Muscle of leg (tissue), 11 donors: ENCODE data around the gene SLC6A6. TPM values are rescaled to one million over a fixed set of nuclear protein-coding genes. Genes with fewer than 3 reads are reported as not detected.

Experiments
- DNase-seq: peaks from one replicate; pipeline ENCODE4 v3.0.0; 2013
- H3K27ac ChIP-seq: one replicate; pipeline ENCODE4 v1.5.1; 2013; ENCODE audit warnings: mild to moderate bottlenecking, low read length, control low read depth
- H3K27me3 ChIP-seq: one replicate; pipeline ENCODE4 v1.6.1; 2013; ENCODE audit warnings: low read length; ENCODE audit not compliant: control insufficient read depth, insufficient read depth
- H3K36me3 ChIP-seq: one replicate; pipeline ENCODE4 v1.6.1; 2013; ENCODE audit warnings: low read length; ENCODE audit not compliant: control insufficient read depth, insufficient read depth
- H3K4me1 ChIP-seq: one replicate; pipeline ENCODE4 v1.6.1; 2013; ENCODE audit warnings: low read length; ENCODE audit not compliant: control insufficient read depth, insufficient read depth
- H3K4me3 ChIP-seq: one replicate; pipeline ENCODE4 v1.5.1; 2013; ENCODE audit warnings: low read length, control low read depth
- H3K9me3 ChIP-seq: replicated peaks from 2 replicates; pipeline ENCODE4 v1.6.1; 2013; ENCODE audit warnings: low read depth, low read length; ENCODE audit not compliant: control insufficient read depth
- WGBS: methylation state at CpG from one replicate; pipeline ENCODE4 v1.1.5; 2013; ENCODE audit warnings: missing lambda C conversion rate; ENCODE audit not compliant: insufficient coverage; 5-methylcytosine and 5-hydroxymethylcytosine counted together
- polyA plus RNA-seq, 8 donors: library from polyadenylated mRNA; unstranded; fragments of 120-200 nt; gene quantifications; one replicate each; pipeline versions ENCODE4 v1.2.1 to v1.2.3, GENCODE V29; 2013; ENCODE audit warnings: inconsistent platforms in 1 of 8, low replicate concordance in 1 of 8; ENCODE audit not compliant: insufficient read length in 8 of 8, insufficient read depth in 1 of 8
- total RNA-seq: library from RNA; stranded (reverse); fragments of 120-200 nt; gene quantifications from one replicate; pipeline ENCODE4 v1.2.4, GENCODE V29; 2013

The SLC6A6 gene
- total and polyA plus RNA-seq, 9 donors: 2.6 to 4.7 (median 4.0) TPM

GRCh38 chr3:14379843-14380242 lies 22.6 kb upstream of the SLC6A6 start:
- DNase-seq: peak; percentile 61
- Histone ChIP-seq H3K27me3 (peaks cover 9% of the 10 kb centered on the region), H3K36me3 (no peaks in the 10 kb centered on the region), H3K4me1 (peaks cover 16% of the 10 kb centered on the region), H3K9me3 (no peaks in the 10 kb centered on the region), H3K4me3 (no peak overlapping the region), H3K27ac (no peak overlapping the region)
- 84% methylated on average over 8 of the region's 10 CpGs for WGBS

GRCh38 chr3:14386254-14386653 lies 16.2 kb upstream of the SLC6A6 start:
- H3K4me3 ChIP-seq: no peak overlapping the region

GRCh38 chr3:14388201-14388600 lies 14.2 kb upstream of the SLC6A6 start:
- WGBS: 48% methylated on average over 2 of the region's 5 CpGs
- peak; percentile 42 for DNase-seq

More at GRCh38 chr3:14386254-14386653, 16.2 kb upstream of the SLC6A6 start:
- Histone ChIP-seq H3K27me3 (peaks cover 19% of the 10 kb centered on the region), H3K27ac (no peak overlapping the region), H3K36me3 (no peaks in the 10 kb centered on the region), H3K9me3 (no peaks in the 10 kb centered on the region), H3K4me1 (peaks cover 22% of the 10 kb centered on the region)
- 60% methylated on average over 7 of the region's 9 CpGs for WGBS
- no peak for DNase-seq

GRCh38 chr3:14389166-14389606 lies 13.2 kb upstream of the SLC6A6 start:
- no peaks in the 10 kb centered on the region for H3K9me3 ChIP-seq
- 42% methylated on average over 5 of the region's 6 CpGs for WGBS
- no peak overlapping the region for H3K4me3 ChIP-seq
- H3K27ac ChIP-seq: no peak overlapping the region
- peaks cover 12% of the 10 kb centered on the region for H3K27me3 ChIP-seq
- peaks cover 37% of the 10 kb centered on the region for H3K4me1 ChIP-seq
- no peak for DNase-seq
- H3K36me3 ChIP-seq: no peaks in the 10 kb centered on the region

More at GRCh38 chr3:14388201-14388600, 14.2 kb upstream of the SLC6A6 start:
- Histone ChIP-seq H3K9me3 (no peaks in the 10 kb centered on the region), H3K4me1 (peaks cover 34% of the 10 kb centered on the region), H3K27ac (no peak overlapping the region), H3K36me3 (no peaks in the 10 kb centered on the region), H3K4me3 (no peak overlapping the region), H3K27me3 (peaks cover 12% of the 10 kb centered on the region)

- Histone ChIP-seq H3K27me3 (peaks cover 12% of the 10 kb centered on the region), H3K9me3 (no peaks in the 10 kb centered on the region), H3K4me3 (no peak overlapping the region), H3K36me3 (no peaks in the 10 kb centered on the region), H3K4me1 (peaks cover 37% of the 10 kb centered on the region), H3K27ac (no peak overlapping the region)
- DNase-seq: no peak
- 40% methylated on average over 1 of the region's 5 CpGs for WGBS
Measured at GRCh38 chr3:14389716-14390115, 12.7 kb upstream of the SLC6A6 start.

GRCh38 chr3:14391033-14391432 lies 11.4 kb upstream of the SLC6A6 start:
- Histone ChIP-seq H3K27ac (peak overlapping the region; percentile 8), H3K36me3 (no peaks in the 10 kb centered on the region), H3K4me3 (no peak overlapping the region), H3K27me3 (peaks cover 9% of the 10 kb centered on the region), H3K4me1 (peaks cover 36% of the 10 kb centered on the region), H3K9me3 (no peaks in the 10 kb centered on the region)
- WGBS: 37% methylated on average over 3 of the region's 4 CpGs
- peak; percentile 75 for DNase-seq

GRCh38 chr3:14392231-14392630 lies 10.2 kb upstream of the SLC6A6 start:
- no peaks in the 10 kb centered on the region for H3K36me3 ChIP-seq
- DNase-seq: no peak
- no peak overlapping the region for H3K27ac ChIP-seq
- peaks cover 26% of the 10 kb centered on the region for H3K4me1 ChIP-seq
- no peaks in the 10 kb centered on the region for H3K9me3 ChIP-seq
- peaks cover 14% of the 10 kb centered on the region for H3K27me3 ChIP-seq
- no peak overlapping the region for H3K4me3 ChIP-seq
- WGBS: no CpG with 5 or more reads among the region's 4 CpGs

GRCh38 chr3:14392803-14393319 lies 9.5 kb upstream of the SLC6A6 start:
- Histone ChIP-seq H3K36me3 (no peaks in the 10 kb centered on the region), H3K4me3 (no peak overlapping the region), H3K27me3 (peaks cover 20% of the 10 kb centered on the region), H3K9me3 (no peaks in the 10 kb centered on the region), H3K27ac (no peak overlapping the region), H3K4me1 (peaks cover 26% of the 10 kb centered on the region)
- WGBS: 70% methylated on average over 4 of the region's 7 CpGs
- no peak for DNase-seq

- H3K9me3 ChIP-seq: no peaks in the 10 kb centered on the region
- H3K27ac ChIP-seq: no peak overlapping the region
- no peak for DNase-seq
- no peaks in the 10 kb centered on the region for H3K36me3 ChIP-seq
- H3K4me1 ChIP-seq: peaks cover 23% of the 10 kb centered on the region
- H3K27me3 ChIP-seq: peaks cover 20% of the 10 kb centered on the region
- 53% methylated on average over 5 of the region's 9 CpGs for WGBS
- H3K4me3 ChIP-seq: no peak overlapping the region
Measured at GRCh38 chr3:14393440-14394106, 8.8 kb upstream of the SLC6A6 start.

- Histone ChIP-seq H3K36me3 (no peaks in the 10 kb centered on the region), H3K4me1 (peaks cover 17% of the 10 kb centered on the region), H3K27me3 (peaks cover 29% of the 10 kb centered on the region), H3K9me3 (no peaks in the 10 kb centered on the region), H3K27ac (no peak overlapping the region), H3K4me3 (no peak overlapping the region)
- WGBS: 69% methylated on average over 5 of the region's 5 CpGs
- DNase-seq: no peak
Measured at GRCh38 chr3:14396031-14396692, 6.2 kb upstream of the SLC6A6 start.
